HepG2 (cell line): ENCODE measurements around the gene HSCB. TPM values are rescaled to one million over a fixed set of nuclear protein-coding genes. Genes with fewer than 3 reads are reported as not detected.

Experiments
- ARID4A ChIP-seq: sonication (generic); formaldehyde crosslinking; IDR thresholded peaks from 2 replicates; pipeline ENCODE4 v1.5.0; 2020; ENCODE audit warnings: mild to moderate bottlenecking, missing genetic modification reagents, borderline replicate concordance
- CENPT ChIP-seq: sonication (generic); formaldehyde crosslinking; IDR thresholded peaks from 2 replicates; pipeline ENCODE4 v1.8.0; 2022; ENCODE audit warnings: low read depth, mild to moderate bottlenecking, moderate library complexity, missing genetic modification reagents
- FOXA1 ChIP-seq, 2 experiments: fragments of 450-650 bp in 1 of 2; sonication (generic) in 1 of 2; formaldehyde crosslinking in 1 of 2; IDR thresholded peaks; 2 replicates each; pipeline versions ENCODE4 v1.4.0 to v1.6.1; 2016 to 2020; ENCODE audit warnings: missing genetic modification reagents in 1 of 2
- FOXJ3 ChIP-seq: sonication (generic); formaldehyde crosslinking; IDR thresholded peaks from 2 replicates; pipeline ENCODE4 v1.4.0; 2020; ENCODE audit warnings: missing genetic modification reagents, mild to moderate bottlenecking, borderline replicate concordance
- GFI1 ChIP-seq: sonication (generic); formaldehyde crosslinking; IDR thresholded peaks from 2 replicates; pipeline ENCODE4 v1.5.0; 2020; ENCODE audit warnings: missing genetic modification reagents, mild to moderate bottlenecking, borderline replicate concordance
- HDAC2 ChIP-seq: sonication (generic); formaldehyde crosslinking; IDR thresholded peaks from 2 replicates; pipeline ENCODE4 v1.4.0; 2020; ENCODE audit warnings: missing genetic modification reagents
- HMG20A ChIP-seq: IDR thresholded peaks from 2 replicates; pipeline ENCODE4 v1.6.1; 2016; ENCODE audit warnings: borderline replicate concordance
- HOMEZ ChIP-seq: IDR thresholded peaks from 2 replicates; pipeline ENCODE4 v1.6.1; 2016; ENCODE audit warnings: low read depth
- ISL2 ChIP-seq: sonication (generic); formaldehyde crosslinking; IDR thresholded peaks from 2 replicates; pipeline ENCODE4 v1.5.0; 2020; ENCODE audit warnings: missing genetic modification reagents
- JUN ChIP-seq: sonication (generic); formaldehyde crosslinking; IDR thresholded peaks from 2 replicates; pipeline ENCODE4 v1.4.0; 2020; ENCODE audit warnings: mild to moderate bottlenecking, missing genetic modification reagents
- KAT8 ChIP-seq: IDR thresholded peaks from 2 replicates; pipeline ENCODE4 v1.6.1; 2016; ENCODE audit warnings: missing genetic modification reagents, missing compliant biosample characterization
- KLF16 ChIP-seq, 2 experiments: sonication (generic) in 1 of 2; formaldehyde crosslinking in 1 of 2; IDR thresholded peaks; 2 replicates each; pipeline versions ENCODE4 v1.6.1 to v1.8.0; 2016 to 2023; ENCODE audit warnings: missing genetic modification reagents in 2 of 2, missing compliant biosample characterization in 1 of 2
- NFRKB ChIP-seq: fragments of 450-650 bp; IDR thresholded peaks from 2 replicates; pipeline ENCODE4 v1.6.1; 2017
- PCBP1 ChIP-seq: fragments of 200-400 bp; formaldehyde crosslinking; IDR thresholded peaks from 2 replicates; pipeline ENCODE4 v1.6.1; 2017; ENCODE audit warnings: mild to moderate bottlenecking, low read depth, low read length, borderline replicate concordance
- SOX13 ChIP-seq, 3 experiments: fragments of 450-650 bp in 1 of 3; sonication (generic) in 1 of 3; formaldehyde crosslinking in 1 of 3; IDR thresholded peaks in 2 of 3; conservative IDR thresholded peaks in 1 of 3; 2 replicates each; pipeline versions ENCODE4 v1.5.0 to v1.6.1; 2016 to 2020; ENCODE audit warnings: antibody characterized with exemption in 1 of 3, mild to moderate bottlenecking in 1 of 3, missing compliant biosample characterization in 1 of 3, missing genetic modification reagents in 1 of 3, moderate library complexity in 1 of 3
- SRY ChIP-seq: sonication (generic); formaldehyde crosslinking; IDR thresholded peaks from 2 replicates; pipeline ENCODE4 v1.8.0; 2022; ENCODE audit warnings: mild to moderate bottlenecking, missing genetic modification reagents
- STAG1 ChIP-seq: sonication (generic); formaldehyde crosslinking; IDR thresholded peaks from 2 replicates; pipeline ENCODE4 v1.4.0; 2020; ENCODE audit warnings: missing genetic modification reagents
- ZNF335 ChIP-seq: sonication (generic); formaldehyde crosslinking; IDR thresholded peaks from 2 replicates; pipeline ENCODE4 v1.4.0; 2020; ENCODE audit warnings: missing genetic modification reagents
- ZNF501 ChIP-seq: sonication (generic); formaldehyde crosslinking; IDR thresholded peaks from 2 replicates; pipeline ENCODE4 v1.5.1; 2020; ENCODE audit warnings: mild to moderate bottlenecking, moderate library complexity, missing genetic modification reagents
- ZNF580 ChIP-seq: IDR thresholded peaks from 2 replicates; pipeline ENCODE4 v1.6.1; 2016; ENCODE audit warnings: low read depth, borderline replicate concordance
- ZNF674 ChIP-seq: sonication (generic); formaldehyde crosslinking; IDR thresholded peaks from 2 replicates; pipeline ENCODE4 v1.5.0; 2020; ENCODE audit warnings: low read depth, mild to moderate bottlenecking, missing genetic modification reagents
- polyA plus RNA-seq, 8 experiments: library from polyadenylated mRNA; depleted of rRNA in 3 of 8; stranded (reverse) in 7 of 8; unstranded in 1 of 8; fragments of >200 nt; fragmentation: Illumina TruSeq in 4 of 8; extraction: Trizol in 4 of 8; gene quantifications; 2 replicates each; pipeline versions ENCODE4 v1.2.1 to v1.2.3, GENCODE V29; 2011 to 2016; ENCODE audit warnings: low read depth in 4 of 8, missing spikeins in 1 of 8, mixed read lengths in 1 of 8; ENCODE audit not compliant: insufficient read depth in 1 of 8
- total RNA-seq, 5 experiments: library from RNA; depleted of rRNA; stranded (reverse); fragments of >200 nt; fragmentation: Illumina TruSeq; extraction: Trizol; gene quantifications; 2 replicates each; pipeline ENCODE4 v1.2.3, GENCODE V29; 2016; ENCODE audit warnings: low read depth in 1 of 5
- TF ChIP-seq, protein P1 (sequence below): IDR thresholded peaks from 2 replicates; pipeline ENCODE4 v1.6.1; 2012; ENCODE audit warnings: low read depth, low read length, improper control_type of control experiment

HSCB gene
- total and polyA plus RNA-seq, 2 of the 13 experiments (the other 11 are each of a cell fraction or from before 2014, with no cell fraction given) = 15.4 to 20.9 TPM

DNA sequence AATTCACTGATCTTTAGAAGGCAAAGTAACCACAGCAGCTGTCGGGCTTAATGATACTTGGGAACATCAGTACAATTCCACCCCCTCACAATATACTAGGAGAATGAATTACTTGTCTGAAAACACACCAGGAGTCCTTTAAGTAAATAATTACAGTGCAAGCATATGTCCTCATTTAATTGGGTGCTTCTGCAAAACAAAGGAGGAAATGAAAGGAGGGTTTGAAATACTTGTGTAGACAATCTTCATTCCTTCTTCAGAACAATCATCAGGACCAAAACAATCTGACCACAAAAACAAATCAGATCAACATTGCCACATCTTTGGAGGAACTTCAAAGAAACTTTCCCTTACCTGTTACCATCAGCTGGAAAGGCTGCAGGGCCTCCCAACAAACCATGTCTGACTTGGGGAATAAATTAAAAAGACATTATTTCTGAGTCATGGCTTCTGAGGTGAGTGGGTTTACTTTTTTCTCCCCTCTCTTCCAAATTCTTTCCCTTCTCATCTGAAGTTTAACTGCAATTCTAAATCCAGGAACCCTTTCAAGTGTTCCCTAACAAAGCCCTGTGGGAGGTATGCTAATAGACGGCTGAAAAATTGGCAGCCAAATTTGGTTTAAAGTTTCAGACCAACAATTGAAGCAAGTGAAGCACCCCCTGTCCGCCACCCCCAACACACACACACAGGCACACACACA, 18.2 kb downstream of the HSCB start (continued):
- TF ChIP-seq ZNF674 (CRISPR knock-in tag) (no peak), ZNF580 (CRISPR knock-in tag) (0 out of 2 replicates have a peak, but pooled peaks have one; percentile 7), HMG20A (CRISPR knock-in tag) (peak; percentile 96), NFRKB (no peak), KLF16 (CRISPR knock-in tag; IDR thresholded peaks at IDR 0.05) (peak in 1 of 2 experiments; percentile 23; a peak in 1 of 4 replicates), CENPT (CRISPR knock-in tag) (no peak), ZNF501 (CRISPR knock-in tag) (no peak), FOXA1 (IDR thresholded peaks at IDR 0.05) (peak; percentile 58; the same call in 1 of the 2 replicates), FOXA1 (CRISPR knock-in tag; IDR thresholded peaks at IDR 0.05) (peak; percentile 75), ISL2 (CRISPR knock-in tag) (peak; percentile 79), JUN (CRISPR knock-in tag) (no peak), ARID4A (no peak), GFI1 (CRISPR knock-in tag) (peak; percentile 94), SRY (CRISPR knock-in tag) (no peak), STAG1 (CRISPR knock-in tag) (no peak), KAT8 (peak; percentile 55), ZNF335 (0 out of 2 replicates have a peak, but pooled peaks have one; percentile 31), SOX13 (IDR thresholded peaks at IDR 0.05) (peak; percentile 97), SOX13 (CRISPR knock-in tag; conservative IDR thresholded peaks at IDR 0.05 in 1 of 2, IDR thresholded peaks at IDR 0.05 in 1 of 2) (peak in 1 of 2 experiments; percentile 100; a peak in 2 of 4 replicates), HOMEZ (CRISPR knock-in tag) (no peak), PCBP1 (no peak), HDAC2 (CRISPR knock-in tag) (peak; percentile 73), FOXJ3 (CRISPR knock-in tag) (peak; percentile 29; the same call in 1 of the 2 replicates)
- TF ChIP-seq, protein P1, sequence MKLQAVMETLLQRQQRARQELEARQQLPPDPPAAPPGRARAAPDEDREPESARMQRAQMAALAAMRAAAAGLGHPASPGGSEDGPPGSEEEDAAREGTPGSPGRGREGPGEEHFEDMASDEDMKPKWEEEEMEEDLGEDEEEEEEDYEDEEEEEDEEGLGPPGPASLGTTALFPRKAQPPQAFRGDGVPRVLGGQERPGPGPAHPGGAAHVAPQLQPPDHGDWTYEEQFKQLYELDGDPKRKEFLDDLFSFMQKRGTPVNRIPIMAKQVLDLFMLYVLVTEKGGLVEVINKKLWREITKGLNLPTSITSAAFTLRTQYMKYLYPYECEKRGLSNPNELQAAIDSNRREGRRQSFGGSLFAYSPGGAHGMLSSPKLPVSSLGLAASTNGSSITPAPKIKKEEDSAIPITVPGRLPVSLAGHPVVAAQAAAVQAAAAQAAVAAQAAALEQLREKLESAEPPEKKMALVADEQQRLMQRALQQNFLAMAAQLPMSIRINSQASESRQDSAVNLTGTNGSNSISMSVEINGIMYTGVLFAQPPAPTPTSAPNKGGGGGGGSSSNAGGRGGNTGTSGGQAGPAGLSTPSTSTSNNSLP = peak; percentile 61
